ENCODE measurements around the gene NEURL1.
"Not testable (repeated sequence)": the region's sequence is repeated elsewhere in the genome, so short reads cannot be mapped to it uniquely, and the experiment has no call there.

Gene NEURL1

GRCh38 chr10:103465411-103466179, 27.9 kb upstream of the NEURL1 start:
- peak; percentile 82 for DNase-seq

- DNase-seq: no peak
Observed at GRCh38 chr10:103466734-103467133, 26.8 kb upstream of the NEURL1 start.

- DNase-seq: no peak
Observed at GRCh38 chr10:103467406-103467805, 26.1 kb upstream of the NEURL1 start.

DNA sequence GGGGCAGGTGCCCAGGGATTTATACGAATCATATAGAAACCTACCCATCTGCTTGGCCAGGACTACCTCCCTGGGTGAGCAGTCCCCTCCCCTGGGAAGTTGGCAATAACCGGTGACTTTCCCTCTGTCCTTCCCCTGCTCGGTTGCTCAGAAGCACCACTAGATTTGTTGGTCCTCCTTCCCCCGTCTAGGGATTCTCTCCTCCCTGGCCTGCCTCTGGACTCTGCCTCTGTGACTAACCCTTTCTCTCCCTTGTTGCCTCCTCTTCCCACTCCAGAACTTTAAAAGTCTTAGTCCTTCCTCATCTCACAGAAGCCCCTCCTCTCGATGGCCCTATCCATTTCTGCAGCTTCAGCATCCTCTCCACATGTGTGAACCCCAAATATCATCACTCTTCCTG, 24.3 kb upstream of the NEURL1 start:
- no peak for DNase-seq

DNA sequence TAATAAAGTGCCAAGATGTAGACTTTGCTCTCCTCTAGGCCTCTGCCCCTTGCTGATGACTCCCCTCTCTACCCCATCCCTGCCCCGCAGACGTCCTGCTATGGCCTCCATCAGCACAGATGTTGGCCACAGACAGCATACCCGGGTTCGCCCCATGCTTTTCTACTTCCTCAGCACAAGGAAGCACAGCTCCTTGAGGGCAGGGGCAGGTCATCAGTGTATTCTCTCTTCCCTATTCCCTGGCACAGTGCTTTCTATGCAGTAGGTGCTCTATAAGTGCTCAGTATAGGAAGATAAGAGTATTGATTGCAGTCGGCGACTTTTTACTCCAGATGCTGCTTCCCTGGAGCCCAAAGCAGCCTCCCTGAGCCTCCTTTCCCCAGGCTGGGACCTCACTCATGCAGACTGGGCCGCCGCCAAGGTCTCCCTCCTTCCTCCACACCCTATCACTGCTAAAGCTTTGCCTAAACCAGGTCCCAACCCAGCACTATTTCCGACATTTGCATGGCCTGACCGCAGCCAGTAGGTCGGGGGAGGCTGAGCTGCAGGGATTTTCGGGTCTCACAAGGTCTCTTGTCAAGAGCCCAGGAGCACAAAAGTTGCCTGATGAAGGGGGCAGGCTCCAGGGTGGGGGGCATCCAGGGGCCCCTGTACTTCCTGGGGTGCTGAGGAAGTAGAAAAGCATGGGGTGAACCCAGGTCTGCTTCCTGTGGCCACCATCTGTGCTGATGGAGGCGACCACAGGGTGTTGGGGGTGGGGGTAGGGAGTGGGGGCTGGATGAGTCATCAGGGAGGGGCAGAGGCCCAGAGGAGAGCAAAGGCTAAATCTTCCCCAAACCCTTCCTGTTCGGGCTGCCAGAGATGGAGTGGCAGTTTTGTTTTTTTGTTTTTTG, 22.5 kb upstream of the NEURL1 start:
- DNase-seq: peak; percentile 90

GRCh38 chr10:103472005-103472404, 21.5 kb upstream of the NEURL1 start:
- DNase-seq: peak; percentile 53

GRCh38 chr10:103473261-103473671, 20.2 kb upstream of the NEURL1 start:
- DNase-seq: no peak

- DNase-seq: no peak
Observed at GRCh38 chr10:103474077-103474476, 19.4 kb upstream of the NEURL1 start.

DNA sequence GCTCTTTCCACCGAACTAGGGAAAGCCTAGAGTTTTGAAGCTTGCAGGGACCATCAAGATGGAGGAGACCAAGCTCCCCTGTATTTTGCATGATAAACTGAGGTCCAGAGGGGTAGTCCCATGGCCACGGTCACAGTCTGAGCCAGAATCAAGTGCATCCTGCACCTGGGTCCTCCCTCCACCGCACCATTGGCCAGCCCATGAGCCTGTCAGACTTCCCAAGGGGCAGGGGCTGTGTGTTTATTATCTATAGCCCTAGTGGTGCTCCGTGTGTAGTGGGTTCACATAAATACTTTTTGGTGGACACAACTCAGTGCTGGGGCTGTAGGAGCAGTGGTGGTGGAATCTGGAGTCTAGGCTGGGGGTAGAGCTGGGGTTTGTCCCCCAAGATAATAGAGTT, 18.1 kb upstream of the NEURL1 start:
- DNase-seq: no peak

DNA sequence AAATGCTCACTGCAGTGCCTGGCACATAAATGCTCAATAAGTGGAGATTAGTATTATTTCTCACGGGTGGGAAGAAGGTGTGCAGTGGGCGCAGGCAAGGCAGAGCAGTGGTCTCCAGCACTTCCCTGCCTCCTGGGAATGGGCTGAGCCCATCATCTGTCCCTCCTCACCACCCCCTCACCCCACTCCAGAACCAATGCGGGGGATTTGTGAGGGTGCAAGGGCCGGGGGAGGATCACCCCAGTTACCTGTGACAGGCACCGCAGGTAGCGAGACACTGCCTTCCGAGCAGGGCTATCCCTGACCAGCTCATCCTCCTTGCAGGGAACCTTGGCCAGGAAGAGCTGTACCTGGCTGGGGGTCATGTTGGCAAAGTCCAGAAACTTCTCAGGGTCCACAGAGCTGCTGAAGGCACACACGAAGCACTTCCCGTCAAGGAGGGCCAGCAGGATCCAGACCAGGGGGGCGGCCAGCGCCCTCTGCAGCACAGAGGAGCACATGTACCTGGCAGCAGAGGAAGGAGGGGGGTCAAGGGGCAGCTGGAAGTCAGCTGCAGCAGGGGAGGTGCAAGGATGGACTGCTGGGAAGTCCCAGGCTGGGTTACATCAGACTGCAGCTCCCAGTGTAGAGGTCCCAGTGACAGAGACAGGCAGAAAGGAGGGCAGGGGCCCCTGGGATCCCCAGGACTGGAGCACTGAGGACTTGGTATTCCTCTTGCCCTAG, 17.3 kb upstream of the NEURL1 start:
- peak; percentile 6 for DNase-seq

GRCh38 chr10:103478671-103479070, 14.8 kb upstream of the NEURL1 start:
- DNase-seq: no peak

GRCh38 chr10:103479135-103479534, 14.4 kb upstream of the NEURL1 start, which contains the start of gene CALHM3:
TSS of gene CALHM3 (minus strand) at chr10:103479240. CDS start at chr10:103479032, 208 bp downstream.
- peak; percentile 7 for DNase-seq

- DNase-seq: no peak
Observed at GRCh38 chr10:103480521-103480920, 13.0 kb upstream of the NEURL1 start.

DNA sequence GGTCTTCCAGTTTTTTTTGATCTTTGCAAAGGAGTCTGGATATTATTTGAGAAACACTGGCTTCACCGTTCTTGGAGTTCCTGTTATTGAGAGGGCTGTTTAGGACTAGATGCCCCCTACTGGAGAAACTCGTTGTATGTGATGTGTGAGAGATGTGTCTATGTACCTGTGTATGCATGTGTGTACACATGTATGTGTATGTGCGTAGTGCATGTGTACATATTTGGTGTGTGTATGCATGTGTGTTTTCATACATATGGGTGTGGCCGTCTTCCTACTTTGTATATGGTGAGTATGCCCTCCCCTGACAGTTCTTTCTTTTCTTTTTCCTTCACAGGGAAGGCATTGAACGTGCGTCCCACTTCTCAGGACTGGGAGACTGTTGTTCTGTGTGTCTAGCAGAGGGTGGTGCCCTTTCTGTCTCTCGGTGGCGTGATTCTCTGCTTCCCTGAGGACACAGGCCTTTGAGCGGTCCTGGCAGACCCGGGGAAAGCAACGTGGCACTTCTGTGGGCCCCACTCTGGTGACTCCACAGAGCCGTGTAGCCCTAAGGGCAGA, 11.5 kb upstream of the NEURL1 start:
- DNase-seq: peak; percentile 78

- DNase-seq: not testable (repeated sequence)
Observed at GRCh38 chr10:103486635-103487409, 6.7 kb upstream of the NEURL1 start.

DNA sequence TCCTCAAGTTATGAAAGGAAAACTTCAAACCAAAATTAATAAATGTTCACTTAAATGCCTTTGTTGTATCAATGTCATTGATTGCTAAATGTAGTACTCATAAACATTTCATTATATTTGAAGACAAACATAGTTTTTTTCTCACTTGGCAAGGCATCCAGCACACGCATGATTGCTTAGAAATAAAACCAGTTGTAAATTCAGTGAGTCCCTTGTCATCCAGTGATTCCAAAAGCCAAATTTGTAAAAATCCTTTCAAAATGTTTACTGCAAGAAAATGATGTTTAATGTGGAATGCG, 6.1 kb upstream of the NEURL1 start:
- DNase-seq: no peak

- DNase-seq: no peak
Observed at GRCh38 chr10:103490986-103491314, 2.6 kb upstream of the NEURL1 start.

- DNase-seq: no peak
Observed at GRCh38 chr10:103491729-103492364, 1.7 kb upstream of the NEURL1 start.

DNA sequence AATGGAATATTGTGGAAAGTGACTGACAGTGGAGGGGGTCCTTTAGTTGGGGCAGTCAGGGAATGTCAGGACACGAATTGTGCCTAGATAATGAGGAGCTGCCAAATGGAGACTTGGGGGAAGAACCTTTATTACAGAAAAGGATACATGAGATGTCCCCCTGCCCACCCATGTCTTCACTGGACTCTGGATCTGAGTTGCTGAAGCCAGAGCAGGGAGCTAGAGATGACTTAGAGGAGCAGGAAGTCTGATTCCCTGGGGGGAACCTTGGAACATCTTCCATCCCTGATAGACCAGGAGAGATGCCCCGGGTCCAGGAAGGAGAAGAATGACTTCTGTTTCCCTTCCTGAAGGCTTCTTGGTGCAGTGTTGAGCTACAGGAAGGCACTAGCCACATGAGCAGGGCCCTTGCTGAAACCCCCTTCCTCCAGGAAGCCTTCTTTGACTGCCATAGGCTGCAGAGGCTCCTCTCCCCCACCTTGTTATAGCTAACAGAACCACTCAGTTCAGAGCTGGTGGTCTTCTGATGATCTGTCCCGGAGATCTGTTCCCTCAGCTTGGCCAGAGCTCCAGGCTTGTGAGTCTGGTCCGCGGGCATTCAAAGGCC, 747 bp upstream of the NEURL1 start:
- no peak for DNase-seq

DNA sequence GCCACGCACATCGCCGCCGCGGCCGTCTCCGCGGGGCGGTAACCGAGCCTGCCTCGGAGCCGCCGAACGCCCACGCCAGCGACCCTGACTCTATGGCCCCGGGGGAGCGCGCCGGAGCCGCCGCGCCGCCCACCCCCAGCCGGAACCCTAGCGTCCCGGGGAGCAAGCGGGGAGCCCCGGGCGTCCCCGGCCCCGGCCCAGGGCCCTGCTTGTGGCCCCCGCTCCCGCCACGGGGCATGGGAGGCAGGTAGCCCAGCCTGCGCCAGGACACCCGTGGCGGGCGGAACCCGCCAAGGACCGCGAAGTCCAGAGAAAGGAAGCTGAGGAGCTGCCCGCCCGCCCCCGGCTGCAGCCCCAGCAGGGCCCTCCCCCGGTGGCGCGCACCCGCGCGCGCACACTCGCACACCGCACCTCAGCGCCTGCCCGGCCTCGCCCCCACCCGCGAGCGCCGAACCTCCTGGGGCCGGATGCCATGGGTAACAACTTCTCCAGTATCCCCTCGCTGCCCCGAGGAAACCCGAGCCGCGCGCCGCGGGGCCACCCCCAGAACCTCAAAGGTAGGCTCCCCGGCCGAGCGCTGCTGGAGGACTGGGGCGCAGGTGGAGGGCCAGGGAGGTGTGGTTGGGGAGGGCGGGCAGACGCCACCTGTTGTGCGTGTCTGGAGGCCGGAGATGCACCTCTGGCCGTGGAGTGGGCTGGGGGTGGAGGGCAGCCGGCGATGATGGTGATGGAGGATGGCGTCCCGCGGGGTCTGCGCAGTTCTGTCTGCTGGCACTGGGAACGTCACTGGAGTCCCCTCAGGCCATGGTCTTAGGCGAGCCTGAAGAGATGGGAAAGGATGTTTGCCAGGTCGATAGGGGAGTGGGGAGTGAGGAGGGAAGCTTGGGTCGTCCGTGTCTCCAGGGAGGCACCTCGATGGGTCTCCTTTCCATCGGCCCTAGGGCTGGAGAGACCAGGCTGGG, 692 bp downstream of the NEURL1 start:
- no peak for DNase-seq
